HTERT RPE-1 (cell line): ENCODE results near the gene CD276.

Experiments
- in situ Hi-C: fragments of 300-500 bp; cut with MboI; formaldehyde crosslinking; loops from 4 replicates; pipeline ENCODE4 v1.14.3; 2020; ENCODE audit warnings: low sequenced_read_pairs

The CD276 gene

GRCh38 chr15:73746883-73747282 lies 62.7 kb downstream of the CD276 start:
- in situ Hi-C loops = no loop called here

GRCh38 chr15:73747847-73748590 lies 63.8 kb downstream of the CD276 start:
- in situ Hi-C loops = no loop called here

- in situ Hi-C loops = no loop called here
These were observed 64.5 kb downstream of the CD276 start for GRCh38 chr15:73748730-73749129.

DNA sequence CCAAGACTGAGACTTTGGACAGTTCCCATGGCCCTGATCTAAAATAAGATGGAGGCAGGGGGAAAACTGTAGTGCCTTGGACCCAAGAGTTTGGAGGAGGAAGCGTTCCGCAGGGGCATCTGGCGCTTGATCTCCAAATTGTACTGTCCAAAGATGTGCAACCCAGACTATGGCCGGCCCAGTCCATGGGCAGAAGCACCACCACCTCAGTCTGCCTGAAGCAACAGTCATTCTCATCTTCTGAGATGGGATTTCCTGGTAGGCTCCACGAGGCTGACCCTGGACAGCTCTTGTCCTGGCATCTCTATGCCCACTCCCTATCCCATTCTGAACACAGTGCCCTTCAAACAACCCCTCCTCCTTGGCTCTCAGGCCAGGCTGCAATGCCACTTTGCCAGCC lies 65.3 kb downstream of the CD276 start:
- in situ Hi-C loops = no loop called here

DNA sequence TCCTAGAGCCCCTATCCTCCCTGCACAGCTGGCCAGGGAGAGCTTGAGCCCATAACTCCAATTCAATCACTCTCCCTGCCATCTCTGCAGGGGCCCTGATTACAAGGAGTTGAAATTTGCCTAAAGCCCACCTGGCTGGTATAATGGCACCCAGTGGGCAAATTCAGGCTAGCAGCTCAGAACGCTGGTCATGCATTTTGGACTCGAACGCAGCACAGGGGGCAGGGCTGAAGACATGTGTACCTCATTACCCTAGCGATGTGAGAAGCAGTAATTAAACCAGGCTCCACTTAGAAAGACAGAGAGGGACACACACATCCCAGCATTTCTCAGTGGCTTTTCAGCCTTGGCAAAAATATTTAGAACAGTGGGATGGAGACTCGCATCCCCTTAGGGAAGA lies 65.8 kb downstream of the CD276 start:
- in situ Hi-C loops = no loop called here

DNA sequence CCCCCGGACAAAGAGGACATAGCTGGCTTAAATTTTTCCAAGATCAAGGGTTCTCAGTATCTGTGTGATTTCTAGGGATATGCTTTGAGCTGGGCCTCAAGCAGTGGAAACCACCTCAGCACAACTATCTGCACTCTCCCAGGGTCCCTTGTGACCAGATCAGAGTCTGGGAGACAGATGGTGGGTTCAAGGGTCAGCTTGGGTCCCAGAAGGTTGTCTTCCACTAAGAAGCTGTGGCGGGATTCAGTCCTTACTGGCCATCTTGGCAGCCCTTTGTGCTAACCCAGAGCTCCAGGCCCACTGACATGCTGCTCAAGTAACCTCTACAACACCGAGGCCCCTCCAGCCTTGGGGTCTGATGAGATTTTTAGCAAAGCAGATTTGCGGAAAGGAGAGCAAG lies 66.3 kb downstream of the CD276 start:
- in situ Hi-C loops = no loop called here

DNA sequence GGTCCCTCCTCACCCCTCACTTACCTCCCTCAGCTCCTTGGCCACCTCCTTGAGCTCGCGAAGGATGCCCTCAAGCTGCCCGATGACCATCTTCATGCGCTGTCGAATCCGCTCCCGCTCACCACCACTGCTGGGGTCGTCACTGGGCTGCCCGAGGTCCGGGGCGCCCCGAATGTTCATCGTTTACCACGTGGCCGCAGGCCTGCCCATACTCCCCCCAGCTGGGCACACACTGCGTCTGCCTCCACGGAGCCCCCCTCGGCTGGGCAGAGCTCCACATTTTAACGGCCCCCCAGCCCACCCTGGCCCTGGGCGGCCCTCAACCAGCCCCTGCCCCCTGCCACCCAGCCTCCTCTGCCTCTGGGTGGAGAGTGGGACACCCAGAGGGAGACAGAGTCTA lies 66.8 kb downstream of the CD276 start:
- in situ Hi-C loops = no loop called here

DNA sequence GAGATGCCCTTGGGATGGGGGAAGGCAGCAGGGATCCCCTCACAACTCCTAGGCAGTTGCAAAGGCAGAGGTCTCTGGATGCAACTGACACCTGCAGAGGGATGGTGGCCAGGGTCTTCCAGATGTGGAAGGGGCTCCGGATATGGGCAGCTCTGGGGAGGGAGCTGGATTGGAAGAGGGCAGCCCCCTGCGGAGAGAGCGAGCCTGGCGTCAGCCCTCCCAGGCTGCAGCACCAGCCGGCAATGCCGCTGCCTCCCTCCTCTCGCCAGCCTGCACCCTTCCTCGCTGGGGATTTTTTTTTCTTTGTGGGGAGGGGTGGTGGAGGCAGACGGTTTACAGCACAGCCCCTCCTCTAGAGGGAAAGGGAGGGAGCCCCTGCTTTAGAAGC lies 67.3 kb downstream of the CD276 start:
- in situ Hi-C loops = no loop called here

DNA sequence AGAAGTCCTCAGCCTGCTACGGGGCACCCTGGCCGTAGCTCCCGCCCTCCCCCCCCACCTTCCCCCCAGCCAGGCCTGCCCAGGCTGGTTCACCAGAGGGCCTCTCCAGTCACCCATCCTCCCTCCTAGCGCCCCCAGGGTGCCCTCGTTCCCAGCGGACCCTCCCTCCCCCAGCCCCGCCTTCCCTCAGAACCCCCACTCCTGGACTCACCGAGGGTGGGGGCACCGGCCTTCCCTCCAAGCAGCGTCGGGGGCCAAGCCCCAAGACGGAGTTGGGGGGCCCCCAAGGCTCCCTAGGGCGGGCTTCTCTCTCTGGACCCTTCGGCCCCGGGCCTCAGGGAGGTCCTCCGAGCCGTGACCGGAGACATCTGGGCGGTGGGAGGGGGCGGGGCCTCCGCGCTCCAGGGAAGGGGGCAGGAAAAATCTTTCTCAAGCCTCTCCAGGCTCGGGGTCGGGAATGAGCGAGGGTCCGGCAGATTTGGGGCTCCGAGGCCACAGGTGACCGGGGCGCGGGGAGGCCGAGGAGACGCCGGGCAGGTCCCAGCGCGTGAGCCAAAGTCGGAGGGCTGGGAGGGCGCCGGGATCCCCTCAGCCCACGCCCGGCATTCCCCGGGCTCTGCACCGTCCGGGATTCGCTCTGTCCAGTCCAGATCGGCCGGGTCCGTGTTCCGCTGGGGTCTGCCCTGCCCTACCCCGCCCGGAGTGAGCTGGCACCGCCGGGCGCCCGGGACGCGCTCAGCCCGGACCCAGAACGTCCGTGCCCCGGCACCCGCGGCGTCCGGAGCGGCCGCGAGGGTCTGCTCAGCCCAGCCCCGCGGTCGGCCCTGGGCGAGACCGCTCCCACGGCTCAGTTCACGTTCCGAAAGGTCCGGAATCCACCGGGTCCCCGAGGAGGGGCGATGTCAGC lies 68.0 kb downstream of the CD276 start:
- in situ Hi-C loops = no loop called here

- in situ Hi-C loops = no loop called here
These were observed 68.6 kb downstream of the CD276 start for GRCh38 chr15:73752806-73753193.

DNA sequence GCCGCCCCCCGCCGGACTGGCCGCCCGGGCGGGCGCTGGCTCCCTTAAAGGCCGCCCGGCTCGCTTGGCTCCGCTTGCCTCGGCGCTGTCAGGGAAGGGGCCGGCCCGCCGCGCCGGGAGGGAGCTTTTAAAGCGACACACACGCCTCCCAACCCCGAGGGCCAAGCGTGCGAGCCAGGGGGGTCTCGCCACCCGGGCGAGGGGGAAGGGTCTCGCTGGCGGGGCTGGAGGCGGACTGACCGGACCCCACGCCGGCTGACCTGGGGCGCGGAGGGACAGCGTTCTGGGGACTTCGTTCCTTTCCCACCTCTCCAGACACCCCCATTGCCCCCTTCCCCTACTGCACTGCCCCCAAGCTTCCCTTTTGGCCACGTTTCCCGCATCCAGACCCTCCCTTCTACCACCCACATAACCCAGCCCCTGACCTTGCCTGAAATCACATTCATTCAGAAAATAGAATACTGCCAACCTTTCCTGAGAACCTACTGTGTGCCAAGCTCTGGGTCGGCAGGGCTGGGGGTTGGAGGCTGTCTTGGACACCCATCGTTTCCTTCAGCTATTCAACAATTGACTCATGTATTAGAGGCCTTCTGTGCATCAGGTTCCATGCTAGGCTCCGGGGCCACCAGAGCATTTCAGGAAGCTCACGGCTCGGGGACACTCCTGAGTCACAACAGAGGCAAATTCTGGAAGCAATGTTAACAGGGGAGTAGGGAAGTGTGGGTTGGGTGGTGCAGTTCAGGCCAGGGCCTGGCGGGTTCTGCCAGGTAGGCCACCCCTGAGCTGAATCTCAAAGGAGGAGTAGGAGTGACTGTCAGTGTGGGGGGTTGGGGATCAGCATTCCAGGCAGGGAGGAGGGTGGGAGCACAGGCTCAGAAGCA lies 69.3 kb downstream of the CD276 start, which contains the start of gene INSYN1:
TSS of gene INSYN1 (minus strand) at position 102 of the 881 bp plus-strand sequence. CDS start 2,221 bp downstream, outside the sequence.
- in situ Hi-C loops = no loop called here

- in situ Hi-C loops = no loop called here
These were observed 70.3 kb downstream of the CD276 start for GRCh38 chr15:73754461-73754860.

GRCh38 chr15:73755481-73755880 lies 71.3 kb downstream of the CD276 start:
- in situ Hi-C loops = no loop called here

DNA sequence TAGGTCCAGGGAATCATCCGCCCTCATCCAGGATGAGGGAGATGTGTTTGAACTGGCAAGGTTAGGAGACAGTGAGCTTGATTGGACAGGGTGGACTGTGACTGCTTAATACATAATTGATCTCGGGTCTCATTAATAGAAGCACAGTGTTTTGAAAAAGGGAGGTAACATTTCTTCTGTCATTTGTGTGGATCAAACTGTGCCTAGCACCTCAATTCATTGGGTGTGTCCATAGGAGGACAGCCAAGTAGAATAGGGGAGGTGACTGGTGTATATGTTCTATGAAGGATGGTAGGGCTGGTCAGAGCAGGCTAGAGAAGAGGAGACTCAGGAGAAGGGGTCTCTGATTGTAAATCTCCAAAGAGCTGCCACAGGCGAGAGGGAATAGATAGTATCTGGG lies 71.8 kb downstream of the CD276 start:
- in situ Hi-C loops = no loop called here

GRCh38 chr15:73756390-73756789 lies 72.2 kb downstream of the CD276 start:
- in situ Hi-C loops = no loop called here

DNA sequence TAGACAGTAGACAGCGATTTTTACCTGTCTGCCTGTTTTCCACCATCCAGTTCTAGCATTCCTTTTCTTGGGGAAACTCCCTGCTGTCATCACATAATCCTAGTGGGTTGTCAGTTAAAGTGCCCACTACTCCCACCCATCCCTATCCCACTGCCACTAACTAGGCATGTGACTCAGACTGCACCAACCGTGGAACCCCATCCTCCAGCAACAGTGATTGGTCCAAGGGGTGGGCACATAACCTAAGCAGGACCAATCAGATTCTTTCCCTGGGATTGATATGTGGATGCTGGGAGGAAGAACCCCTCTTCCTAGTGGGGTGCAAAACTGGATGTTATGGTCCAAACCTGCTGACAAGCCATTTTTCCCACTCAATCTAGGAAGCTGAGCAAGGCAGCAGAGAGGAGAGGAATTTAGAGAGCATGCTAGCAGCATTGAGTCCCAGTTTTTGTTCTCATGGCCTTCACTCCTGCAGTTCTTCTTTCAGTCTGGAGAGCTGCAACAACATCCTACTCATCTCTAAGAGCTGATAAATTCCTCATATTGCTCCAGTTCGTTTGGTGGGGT lies 72.8 kb downstream of the CD276 start:
- in situ Hi-C loops = no loop called here

DNA sequence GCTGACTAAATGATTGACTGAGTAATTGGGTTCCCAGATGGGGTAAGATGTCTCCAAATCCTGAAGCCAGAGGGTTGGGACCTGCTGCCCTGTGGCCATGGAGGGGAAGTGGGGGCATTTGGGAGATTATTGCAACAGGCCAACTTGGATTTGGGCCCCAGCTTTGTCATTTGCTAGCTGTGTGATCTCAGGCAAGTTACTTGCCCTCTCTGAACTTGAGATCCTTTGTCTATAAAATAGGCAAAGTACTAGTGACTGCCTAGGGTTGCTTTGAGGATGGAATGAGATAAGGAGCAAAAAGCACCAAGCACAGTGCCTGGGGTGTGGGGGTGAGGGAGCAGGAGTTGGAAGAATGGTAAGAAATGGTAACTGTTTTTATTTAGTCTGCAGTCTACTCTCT lies 73.4 kb downstream of the CD276 start:
- in situ Hi-C loops = no loop called here

GRCh38 chr15:73758461-73758860 lies 74.3 kb downstream of the CD276 start:
- in situ Hi-C loops = no loop called here

DNA sequence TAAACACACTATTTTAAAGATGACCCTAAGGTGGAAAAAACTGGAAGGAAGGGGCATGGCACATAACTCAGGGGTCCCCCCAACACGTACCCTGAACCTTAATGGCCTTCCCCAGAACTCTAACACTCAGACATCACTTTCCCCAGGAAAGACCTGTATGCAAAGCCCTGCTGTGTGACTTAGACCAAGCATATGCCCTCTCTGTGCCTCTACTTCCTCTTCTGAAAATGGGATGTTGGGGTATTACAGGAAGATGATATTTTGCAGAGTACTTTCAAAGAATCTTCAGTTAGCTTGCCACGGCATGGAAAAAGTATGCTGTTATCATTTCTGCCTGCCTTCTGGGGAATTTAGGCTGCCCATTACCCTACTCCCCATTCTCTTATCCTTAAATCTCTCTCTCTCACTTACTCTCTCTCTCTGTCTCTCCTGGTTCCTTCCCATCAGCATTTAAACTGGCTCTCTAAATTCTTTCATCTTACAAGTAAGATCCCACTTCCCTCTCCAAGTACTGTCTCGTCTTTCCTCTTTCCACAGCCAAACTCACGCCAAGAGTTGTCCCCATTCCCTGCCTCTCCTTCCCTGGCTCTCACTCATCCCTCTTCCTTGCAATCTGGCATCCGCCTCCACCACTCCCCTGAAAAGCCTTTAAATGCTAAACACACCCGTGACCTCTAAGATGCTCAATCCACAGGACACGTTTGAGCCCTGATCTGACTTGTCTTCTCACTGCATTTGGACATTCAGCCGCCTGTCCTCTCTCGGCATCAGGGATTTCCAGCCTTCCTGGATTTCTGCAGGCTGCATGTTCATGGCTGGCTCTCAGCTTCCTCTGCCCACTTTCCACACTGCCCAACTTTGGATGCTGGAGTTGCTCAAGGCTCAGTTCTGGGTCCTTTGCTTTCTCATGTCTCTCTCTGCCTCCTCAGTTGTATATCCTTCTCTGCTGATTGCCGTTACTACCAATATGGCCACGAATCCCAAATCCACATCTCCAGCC lies 76.4 kb downstream of the CD276 start:
- in situ Hi-C loops = no loop called here

- in situ Hi-C loops = no loop called here
These were observed 79.7 kb downstream of the CD276 start for GRCh38 chr15:73763931-73764330.
